Measurements from ENCODE around the gene CLP1. TPM values are rescaled to one million over a fixed set of nuclear protein-coding genes. Genes with fewer than 3 reads are reported as not detected.

The CLP1 gene
- 17.7 and 20.7 TPM in 2 replicates for total RNA-seq

DNA sequence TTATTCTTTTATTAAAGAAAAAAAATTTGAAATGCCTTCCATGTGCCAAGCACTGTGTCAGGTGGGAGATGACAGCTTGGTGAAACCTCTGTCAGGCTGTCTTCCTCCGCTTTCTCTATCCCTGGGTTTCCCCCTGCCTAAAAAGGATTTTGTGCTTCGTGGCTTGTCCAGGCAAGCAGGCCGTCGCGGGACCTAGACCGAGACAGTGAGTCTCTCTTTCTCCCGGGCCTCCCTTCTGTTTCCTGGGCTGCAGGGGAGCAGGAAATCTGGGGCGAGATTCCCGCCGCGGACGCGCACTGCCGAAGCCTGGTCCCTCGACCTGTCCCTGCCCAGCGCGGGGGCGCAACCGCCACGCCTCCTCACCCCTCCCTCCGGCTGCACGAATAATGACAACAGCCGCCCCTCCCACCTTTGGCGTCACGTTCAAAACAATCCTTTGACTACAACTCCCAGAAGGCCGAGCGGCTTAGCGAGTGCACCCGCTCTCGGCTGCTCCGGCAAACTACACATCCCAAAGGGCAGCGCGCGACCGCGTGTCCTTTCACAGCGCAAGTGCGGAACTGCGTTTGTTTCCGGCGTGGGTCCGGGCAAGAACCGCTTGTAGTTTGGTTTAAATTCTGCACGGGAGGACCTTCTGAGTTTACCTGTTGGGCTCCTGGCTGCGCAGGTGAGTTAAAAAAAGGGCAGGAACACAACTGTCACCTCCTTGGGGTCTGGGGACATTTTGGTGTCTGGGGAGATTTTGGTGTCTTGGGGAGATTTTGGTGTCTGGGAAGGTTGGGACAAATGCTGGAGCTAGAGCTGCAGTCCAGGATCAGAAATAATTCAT lies at the start of gene CLP1:
Gene CLP1, plus strand, starts transcription at position 569 of the 829 bp plus-strand sequence. CDS start 1,715 bp downstream, outside the sequence.
- DNase-seq (ENCODE audit: low read depth) = peak; percentile 94
- peak within 1 kb of the TSS; percentile 67 for H3K4me3 ChIP-seq (ENCODE audit: low read depth, low read length)
- no peaks in the 10 kb centered on the region for H3K27me3 ChIP-seq (ENCODE audit: control insufficient read depth, insufficient read depth, low read length)
- TF ChIP-seq, protein P1, sequence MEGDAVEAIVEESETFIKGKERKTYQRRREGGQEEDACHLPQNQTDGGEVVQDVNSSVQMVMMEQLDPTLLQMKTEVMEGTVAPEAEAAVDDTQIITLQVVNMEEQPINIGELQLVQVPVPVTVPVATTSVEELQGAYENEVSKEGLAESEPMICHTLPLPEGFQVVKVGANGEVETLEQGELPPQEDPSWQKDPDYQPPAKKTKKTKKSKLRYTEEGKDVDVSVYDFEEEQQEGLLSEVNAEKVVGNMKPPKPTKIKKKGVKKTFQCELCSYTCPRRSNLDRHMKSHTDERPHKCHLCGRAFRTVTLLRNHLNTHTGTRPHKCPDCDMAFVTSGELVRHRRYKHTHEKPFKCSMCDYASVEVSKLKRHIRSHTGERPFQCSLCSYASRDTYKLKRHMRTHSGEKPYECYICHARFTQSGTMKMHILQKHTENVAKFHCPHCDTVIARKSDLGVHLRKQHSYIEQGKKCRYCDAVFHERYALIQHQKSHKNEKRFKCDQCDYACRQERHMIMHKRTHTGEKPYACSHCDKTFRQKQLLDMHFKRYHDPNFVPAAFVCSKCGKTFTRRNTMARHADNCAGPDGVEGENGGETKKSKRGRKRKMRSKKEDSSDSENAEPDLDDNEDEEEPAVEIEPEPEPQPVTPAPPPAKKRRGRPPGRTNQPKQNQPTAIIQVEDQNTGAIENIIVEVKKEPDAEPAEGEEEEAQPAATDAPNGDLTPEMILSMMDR (IDR thresholded peaks at IDR 0.05; ENCODE audit: insufficient read depth, low read length, poor library complexity, severe bottlenecking) = no peak
- peaks cover 4% of the 10 kb centered on the region for H3K36me3 ChIP-seq (ENCODE audit: control insufficient read depth, insufficient read depth, low read length)

DNA sequence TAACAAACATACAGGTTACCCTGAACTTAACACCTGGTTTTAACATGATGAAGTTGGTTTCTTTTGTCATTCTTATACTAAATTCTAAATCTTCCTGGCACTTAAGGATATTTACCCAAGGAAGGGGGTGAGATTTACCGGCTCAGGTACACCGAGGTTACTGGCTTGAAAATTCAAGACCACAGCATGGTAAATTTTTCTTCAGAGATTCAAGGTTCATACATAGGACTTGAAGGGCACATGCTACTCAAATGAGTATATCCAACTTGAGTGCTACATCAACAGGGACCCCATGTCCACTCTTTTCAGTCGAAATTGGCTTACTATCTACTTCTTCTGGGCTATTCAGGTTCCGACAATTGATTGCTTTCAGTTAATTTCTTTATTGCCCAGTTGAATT lies 47.4 kb upstream of the CLP1 start:
- Histone ChIP-seq H3K36me3 (ENCODE audit: control insufficient read depth, insufficient read depth, low read length) (no peaks in the 10 kb centered on the region), H3K27me3 (ENCODE audit: control insufficient read depth, insufficient read depth, low read length) (peaks cover 2% of the 10 kb centered on the region), H3K4me3 (ENCODE audit: low read depth, low read length) (no peak overlapping the region)
- TF ChIP-seq, protein P1 (IDR thresholded peaks at IDR 0.05; ENCODE audit: insufficient read depth, low read length, poor library complexity, severe bottlenecking) = no peak
- no peak for DNase-seq (ENCODE audit: low read depth)

DNA sequence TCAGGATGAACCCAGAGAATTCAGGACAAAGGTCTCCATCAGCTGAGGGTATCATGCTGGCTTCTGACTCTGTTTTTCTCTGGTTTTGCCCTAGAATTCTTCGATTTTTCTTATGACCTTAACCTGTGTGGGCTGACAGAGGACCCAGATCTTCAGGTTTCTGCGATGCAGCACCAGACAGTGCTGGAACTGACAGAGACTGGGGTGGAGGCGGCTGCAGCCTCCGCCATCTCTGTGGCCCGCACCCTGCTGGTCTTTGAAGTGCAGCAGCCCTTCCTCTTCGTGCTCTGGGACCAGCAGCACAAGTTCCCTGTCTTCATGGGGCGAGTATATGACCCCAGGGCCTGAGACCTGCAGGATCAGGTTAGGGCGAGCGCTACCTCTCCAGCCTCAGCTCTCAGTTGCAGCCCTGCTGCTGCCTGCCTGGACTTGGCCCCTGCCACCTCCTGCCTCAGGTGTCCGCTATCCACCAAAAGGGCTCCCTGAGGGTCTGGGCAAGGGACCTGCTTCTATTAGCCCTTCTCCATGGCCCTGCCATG lies 43.3 kb upstream of the CLP1 start:
- TF ChIP-seq, protein P1 (IDR thresholded peaks at IDR 0.05; ENCODE audit: insufficient read depth, low read length, poor library complexity, severe bottlenecking) = no peak
- Histone ChIP-seq H3K36me3 (ENCODE audit: control insufficient read depth, insufficient read depth, low read length) (no peaks in the 10 kb centered on the region), H3K27me3 (ENCODE audit: control insufficient read depth, insufficient read depth, low read length) (peaks cover 2% of the 10 kb centered on the region), H3K4me3 (ENCODE audit: low read depth, low read length) (no peak overlapping the region)
- no peak for DNase-seq (ENCODE audit: low read depth)

DNA sequence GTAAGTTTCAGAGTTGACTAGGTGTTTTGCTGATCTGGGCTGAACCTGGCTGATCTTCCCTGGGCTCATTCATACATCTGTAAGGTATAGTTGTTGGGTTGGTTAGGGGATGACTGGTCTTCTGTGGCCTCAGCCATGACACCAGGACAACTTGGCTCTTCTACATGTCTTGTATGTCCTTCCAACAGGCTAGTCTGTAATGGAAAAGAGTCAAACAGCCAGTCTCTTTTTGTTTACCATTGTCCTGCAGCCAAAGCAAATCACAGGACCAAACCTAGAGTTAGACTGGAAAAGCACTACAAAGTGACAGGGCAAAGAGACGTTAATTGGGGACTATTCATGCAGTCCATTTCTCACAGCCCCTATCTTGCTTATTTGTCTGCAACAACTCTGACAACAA lies 42.3 kb upstream of the CLP1 start:
- no peak for DNase-seq (ENCODE audit: low read depth)
- Histone ChIP-seq H3K36me3 (ENCODE audit: control insufficient read depth, insufficient read depth, low read length) (no peaks in the 10 kb centered on the region), H3K27me3 (ENCODE audit: control insufficient read depth, insufficient read depth, low read length) (peaks cover 2% of the 10 kb centered on the region), H3K4me3 (ENCODE audit: low read depth, low read length) (no peak overlapping the region)
- TF ChIP-seq, protein P1 (IDR thresholded peaks at IDR 0.05; ENCODE audit: insufficient read depth, low read length, poor library complexity, severe bottlenecking) = no peak

DNA sequence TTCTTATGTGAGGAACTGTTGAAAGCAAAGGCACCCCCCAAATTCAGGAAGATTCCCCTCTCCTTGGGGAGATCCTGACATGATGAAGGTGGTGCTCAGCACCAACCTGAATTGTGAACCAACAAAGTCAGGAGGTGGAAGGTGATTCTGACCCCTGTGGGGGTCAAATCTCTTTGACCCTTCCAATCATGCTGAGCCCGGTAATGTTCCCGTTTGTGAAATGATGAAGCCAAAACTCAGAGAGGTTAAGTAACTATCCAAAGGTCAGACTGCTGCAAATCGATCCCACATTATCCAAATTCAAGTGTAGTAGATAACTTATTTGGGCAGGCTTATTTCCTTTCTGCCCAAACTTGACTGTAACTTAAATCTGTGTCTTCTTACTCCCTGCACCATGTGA lies 41.0 kb upstream of the CLP1 start:
- peaks cover 2% of the 10 kb centered on the region for H3K27me3 ChIP-seq (ENCODE audit: control insufficient read depth, insufficient read depth, low read length)
- TF ChIP-seq, protein P1 (IDR thresholded peaks at IDR 0.05; ENCODE audit: insufficient read depth, low read length, poor library complexity, severe bottlenecking) = no peak

More for the DNA sequence above, 41.0 kb upstream of the CLP1 start:
- Histone ChIP-seq H3K36me3 (ENCODE audit: control insufficient read depth, insufficient read depth, low read length) (no peaks in the 10 kb centered on the region), H3K4me3 (ENCODE audit: low read depth, low read length) (no peak overlapping the region)
- DNase-seq (ENCODE audit: low read depth) = no peak
